Bronchial epithelial cell (primary cell): ENCODE results near the gene ACER1. TPM values are rescaled to one million over a fixed set of nuclear protein-coding genes. Genes with fewer than 3 reads are reported as not detected.

Experiments
- DNase-seq: peaks from one replicate; pipeline ENCODE4 v3.0.0-alpha.2; 2010; ENCODE audit warnings: low read depth
- FAIRE-seq: peaks from 2 replicates; lab custom pipeline; 2011; peaks lifted over from hg19 to GRCh38; lab: Jason Lieb, UNC
- H3K27me3 ChIP-seq: 2 replicates; pipeline ENCODE4 v1.5.1; 2011; ENCODE audit warnings: low read length; ENCODE audit not compliant: control insufficient read depth, insufficient read depth
- H3K36me3 ChIP-seq: 2 replicates; pipeline ENCODE4 v1.5.1; 2011; ENCODE audit warnings: low read length; ENCODE audit not compliant: control insufficient read depth, insufficient read depth
- H3K4me3 ChIP-seq: 2 replicates; pipeline ENCODE4 v1.5.1; 2011; ENCODE audit warnings: mild to moderate bottlenecking, low read depth, low read length, control low read depth
- CTCF ChIP-seq: IDR thresholded peaks from 2 replicates; pipeline ENCODE4 v1.5.1; 2011; ENCODE audit warnings: mild to moderate bottlenecking, moderate library complexity, low read length, control low read depth, inconsistent platforms; ENCODE audit not compliant: insufficient read depth, severe bottlenecking
- total RNA-seq: library from RNA; depleted of rRNA; stranded (reverse); fragments of >200 nt; gene quantifications from 2 replicates; pipeline ENCODE4 v1.2.1, GENCODE V29; 2014

ACER1 gene
- total RNA-seq, 1 donor from 2014 or later: not detected

- TF ChIP-seq CTCF: no peak
- peaks cover 8% of the 10 kb centered on the region for H3K36me3 ChIP-seq
- FAIRE-seq: no peak
Observed at GRCh38 chr19:6270076-6270745, 63.2 kb downstream of the ACER1 start.

GRCh38 chr19:6269101-6269886 is 64.1 kb downstream of the ACER1 start:
- no peaks in the 10 kb centered on the region for H3K27me3 ChIP-seq
- FAIRE-seq: no peak
- H3K36me3 ChIP-seq: peaks cover 8% of the 10 kb centered on the region
- no peak for DNase-seq
- H3K4me3 ChIP-seq: no peak overlapping the region
- TF ChIP-seq CTCF: no peak

More at GRCh38 chr19:6270076-6270745, 63.2 kb downstream of the ACER1 start:
- no peaks in the 10 kb centered on the region for H3K27me3 ChIP-seq
- DNase-seq: no peak
- no peak overlapping the region for H3K4me3 ChIP-seq

GRCh38 chr19:6268382-6268771 is 65.0 kb downstream of the ACER1 start:
- TF ChIP-seq CTCF: no peak
- peaks cover 9% of the 10 kb centered on the region for H3K36me3 ChIP-seq
- DNase-seq: no peak
- no peak overlapping the region for H3K4me3 ChIP-seq
- H3K27me3 ChIP-seq: no peaks in the 10 kb centered on the region
- no peak for FAIRE-seq

GRCh38 chr19:6267552-6268381 is 65.6 kb downstream of the ACER1 start:
- FAIRE-seq (peak; percentile 73), DNase-seq (no peak)
- no peak for TF ChIP-seq CTCF
- Histone ChIP-seq H3K36me3 (peaks cover 9% of the 10 kb centered on the region), H3K27me3 (no peaks in the 10 kb centered on the region), H3K4me3 (no peak overlapping the region)

GRCh38 chr19:6264803-6265202 is 68.6 kb downstream of the ACER1 start:
- no peak for TF ChIP-seq CTCF
- peaks cover 18% of the 10 kb centered on the region for H3K36me3 ChIP-seq
- no peaks in the 10 kb centered on the region for H3K27me3 ChIP-seq
- H3K4me3 ChIP-seq: no peak overlapping the region
- no peak for DNase-seq
- no peak for FAIRE-seq
